Activated naive CD4-positive, alpha-beta T cell treated with anti-CD3 and anti-CD28 coated beads for 36 hours (primary cell): ENCODE data around the gene TEX101. TPM values are rescaled to one million over a fixed set of nuclear protein-coding genes. Genes with fewer than 3 reads are reported as not detected.
"Not testable (repeated sequence)": the region's sequence is repeated elsewhere in the genome, so short reads cannot be mapped to it uniquely, and the experiment has no call there.

ENCODE experiments used
- CTCF ChIA-PET: fragments of 350-600 bp; sonication (Branson Sonifier 250); formaldehyde crosslinking; loops from one replicate; lab custom pipeline; 2021; ENCODE audit warnings: antibody characterized with exemption; lab: Charles Lee
- DNase-seq: peaks from one replicate; pipeline ENCODE4 v3.0.0-alpha.2; 2020
- H3K27ac Mint-ChIP-seq: one replicate; pipeline ENCODE4 v1.8.0; 2021; ENCODE audit warnings: mild to moderate bottlenecking, mixed read lengths
- H3K27me3 Mint-ChIP-seq: one replicate; pipeline ENCODE4 v1.8.0; 2021; ENCODE audit warnings: low read depth, mixed read lengths
- H3K36me3 Mint-ChIP-seq: one replicate; pipeline ENCODE4 v1.8.0; 2021; ENCODE audit warnings: low read depth, mixed read lengths
- H3K4me1 Mint-ChIP-seq: one replicate; pipeline ENCODE4 v1.8.0; 2021; ENCODE audit warnings: low read depth, mixed read lengths
- H3K4me3 Mint-ChIP-seq: one replicate; pipeline ENCODE4 v1.8.0; 2021; ENCODE audit warnings: mild to moderate bottlenecking, moderate library complexity, mixed read lengths
- H3K9me3 Mint-ChIP-seq: one replicate; pipeline ENCODE4 v1.8.0; 2021; ENCODE audit warnings: mixed read lengths
- intact Hi-C: fragments of 100-400 bp; cut with micrococcal nuclease; formaldehyde crosslinking; loops from one replicate; pipeline ENCODE4 v1.15.1; 2023
- total RNA-seq, 2 experiments: library from RNA; stranded (reverse); gene quantifications; one replicate each; pipeline ENCODE4 v1.2.3, GENCODE V29; 2021

Gene TEX101
- total RNA-seq, 2 experiments from 2014 or later: not detected

- intact Hi-C loops: loop anchor here (1.0 kb wide), 1 partner anchor 326 kb away; no protein-coding TSS in a partner anchor
- no peak overlapping the region for H3K4me3 Mint-ChIP-seq
Measured at GRCh38 chr19:43439032-43439708, 24.5 kb downstream of the TEX101 start.

GRCh38 chr19:43439709-43440063 lies 25.0 kb downstream of the TEX101 start:
- CTCF ChIA-PET: interaction anchor here (0.6 to 4.9 kb wide), 9 partner anchors 7 to 352 kb away, joined by 3 to 38 read pairs (median 3); no protein-coding TSS in a partner anchor
- H3K36me3 Mint-ChIP-seq: no peaks in the 10 kb centered on the region
- H3K27me3 Mint-ChIP-seq: no peaks in the 10 kb centered on the region
- no peak overlapping the region for H3K4me3 Mint-ChIP-seq
- H3K4me1 Mint-ChIP-seq: peaks cover 30% of the 10 kb centered on the region
- intact Hi-C loops: loop anchor here (1.0 to 10.0 kb wide), 2 partner anchors 185 to 326 kb away; no protein-coding TSS in a partner anchor
- H3K27ac Mint-ChIP-seq: no peak overlapping the region
- peaks cover 1% of the 10 kb centered on the region for H3K9me3 Mint-ChIP-seq
- DNase-seq: no peak

More at GRCh38 chr19:43439032-43439708, 24.5 kb downstream of the TEX101 start:
- Mint-ChIP-seq H3K36me3 (no peaks in the 10 kb centered on the region), H3K9me3 (peaks cover 1% of the 10 kb centered on the region), H3K4me1 (peaks cover 29% of the 10 kb centered on the region), H3K27ac (peak overlapping the region; percentile 51), H3K27me3 (no peaks in the 10 kb centered on the region)
- peak; percentile 48 for DNase-seq
- CTCF ChIA-PET: interaction anchor here (0.6 to 4.9 kb wide), 10 partner anchors 8 to 351 kb away, joined by 3 to 38 read pairs (median 3); no protein-coding TSS in a partner anchor

GRCh38 chr19:43441716-43442115 lies 27.0 kb downstream of the TEX101 start:
- no peaks in the 10 kb centered on the region for H3K27me3 Mint-ChIP-seq
- peaks cover 32% of the 10 kb centered on the region for H3K4me1 Mint-ChIP-seq
- H3K9me3 Mint-ChIP-seq: peaks cover 1% of the 10 kb centered on the region
- intact Hi-C loops: loop anchor here (10.0 kb wide), 1 partner anchor 183 kb away; no protein-coding TSS in a partner anchor
- no peak for DNase-seq
- no peaks in the 10 kb centered on the region for H3K36me3 Mint-ChIP-seq
- no peak overlapping the region for H3K4me3 Mint-ChIP-seq
- no peak overlapping the region for H3K27ac Mint-ChIP-seq
- CTCF ChIA-PET: interaction anchor here (11.7 kb wide), 1 partner anchor 78 kb away, joined by 230 read pairs; no protein-coding TSS in a partner anchor

GRCh38 chr19:43444091-43444490 lies 29.4 kb downstream of the TEX101 start:
- H3K27ac Mint-ChIP-seq: not testable (repeated sequence)
- intact Hi-C loops: loop anchor here (10.0 kb wide), 1 partner anchor 181 kb away; no protein-coding TSS in a partner anchor

GRCh38 chr19:43444531-43445287 lies 30.0 kb downstream of the TEX101 start:
- CTCF ChIA-PET: interaction anchor here (0.6 to 11.7 kb wide), 5 partner anchors 13 to 80 kb away, joined by 3 to 230 read pairs (median 3); partner anchors contain the start of gene LYPD3

More at GRCh38 chr19:43444091-43444490, 29.4 kb downstream of the TEX101 start:
- H3K27me3 Mint-ChIP-seq, DNase-seq, H3K36me3 Mint-ChIP-seq, H3K4me3 Mint-ChIP-seq, H3K9me3 Mint-ChIP-seq: not testable (repeated sequence)
- CTCF ChIA-PET: interaction anchor here (11.7 kb wide), 1 partner anchor 76 kb away, joined by 230 read pairs; no protein-coding TSS in a partner anchor
- H3K4me1 Mint-ChIP-seq: peaks cover 20% of the 10 kb centered on the region

GRCh38 chr19:43445426-43445825 lies 30.7 kb downstream of the TEX101 start:
- intact Hi-C loops: loop anchor here (5.0 to 10.0 kb wide), 2 partner anchors 179 to 362 kb away; no protein-coding TSS in a partner anchor
- Mint-ChIP-seq H3K9me3 (no peaks in the 10 kb centered on the region), H3K4me1 (peaks cover 15% of the 10 kb centered on the region), H3K27me3 (no peaks in the 10 kb centered on the region), H3K36me3 (no peaks in the 10 kb centered on the region), H3K4me3 (no peak overlapping the region), H3K27ac (no peak overlapping the region)
- CTCF ChIA-PET: interaction anchor here (0.6 to 11.7 kb wide), 9 partner anchors 13 to 342 kb away, joined by 3 to 230 read pairs (median 4); partner anchors contain the start of genes IRGQ, LYPD3 and PHLDB3
- DNase-seq: no peak

More at GRCh38 chr19:43444531-43445287, 30.0 kb downstream of the TEX101 start:
- Mint-ChIP-seq H3K4me3 (no peak overlapping the region), H3K4me1 (peaks cover 15% of the 10 kb centered on the region), H3K36me3 (no peaks in the 10 kb centered on the region), H3K27ac (no peak overlapping the region), H3K9me3 (peaks cover 1% of the 10 kb centered on the region), H3K27me3 (no peaks in the 10 kb centered on the region)
- intact Hi-C loops: loop anchor here (5.0 to 10.0 kb wide), 2 partner anchors 180 to 363 kb away; no protein-coding TSS in a partner anchor
- DNase-seq: no peak

GRCh38 chr19:43446746-43447489 lies 32.2 kb downstream of the TEX101 start:
- H3K4me1 Mint-ChIP-seq: peaks cover 21% of the 10 kb centered on the region

GRCh38 chr19:43447655-43448054 lies 33.0 kb downstream of the TEX101 start:
- H3K9me3 Mint-ChIP-seq: peaks cover 3% of the 10 kb centered on the region
- DNase-seq: no peak
- no peak overlapping the region for H3K27ac Mint-ChIP-seq
- peaks cover 21% of the 10 kb centered on the region for H3K4me1 Mint-ChIP-seq
- H3K4me3 Mint-ChIP-seq: no peak overlapping the region
- H3K36me3 Mint-ChIP-seq: no peaks in the 10 kb centered on the region
- CTCF ChIA-PET: interaction anchor here (0.6 to 11.7 kb wide), 31 partner anchors 9 to 1277 kb away, joined by 3 to 230 read pairs (median 5); partner anchors contain the start of genes ETHE1, IRGQ, LYPD3 and PHLDB3
- intact Hi-C loops: loop anchor here (1.0 to 10.0 kb wide), 6 partner anchors 28 to 360 kb away; partner anchors contain the start of gene PHLDB3
- no peaks in the 10 kb centered on the region for H3K27me3 Mint-ChIP-seq

More at GRCh38 chr19:43446746-43447489, 32.2 kb downstream of the TEX101 start:
- DNase-seq: peak; percentile 89
- H3K36me3 Mint-ChIP-seq: no peaks in the 10 kb centered on the region
- no peaks in the 10 kb centered on the region for H3K9me3 Mint-ChIP-seq
- no peak overlapping the region for H3K4me3 Mint-ChIP-seq
- intact Hi-C loops: loop anchor here (1.0 to 10.0 kb wide), 6 partner anchors 28 to 360 kb away; partner anchors contain the start of gene PHLDB3
- no peak overlapping the region for H3K27ac Mint-ChIP-seq
- CTCF ChIA-PET: interaction anchor here (0.6 to 11.7 kb wide), 33 partner anchors 8 to 298 kb away, joined by 3 to 230 read pairs (median 5); partner anchors contain the start of genes ETHE1, IRGQ, LYPD3 and PHLDB3
- no peaks in the 10 kb centered on the region for H3K27me3 Mint-ChIP-seq

GRCh38 chr19:43450545-43450997 lies 35.9 kb downstream of the TEX101 start:
- no peaks in the 10 kb centered on the region for H3K27me3 Mint-ChIP-seq
- H3K36me3 Mint-ChIP-seq: no peaks in the 10 kb centered on the region
- CTCF ChIA-PET: interaction anchor here (11.7 kb wide), 1 partner anchor 70 kb away, joined by 230 read pairs; no protein-coding TSS in a partner anchor
- no peak overlapping the region for H3K27ac Mint-ChIP-seq
- peaks cover 4% of the 10 kb centered on the region for H3K9me3 Mint-ChIP-seq
- no peak overlapping the region for H3K4me3 Mint-ChIP-seq
- intact Hi-C loops: no loop called here
- H3K4me1 Mint-ChIP-seq: peaks cover 16% of the 10 kb centered on the region
- DNase-seq: no peak

- Mint-ChIP-seq H3K4me1 (peaks cover 6% of the 10 kb centered on the region), H3K36me3 (no peaks in the 10 kb centered on the region), H3K27me3 (no peaks in the 10 kb centered on the region), H3K4me3 (no peak overlapping the region), H3K27ac (no peak overlapping the region), H3K9me3 (peaks cover 4% of the 10 kb centered on the region)
- intact Hi-C loops: no loop called here
- no peak for DNase-seq
- CTCF ChIA-PET: interaction anchor here (0.8 to 11.7 kb wide), 2 partner anchors 9 to 68 kb away, joined by 3 to 230 read pairs; no protein-coding TSS in a partner anchor
Measured at GRCh38 chr19:43452582-43452981, 37.9 kb downstream of the TEX101 start.

GRCh38 chr19:43454031-43454430 lies 39.3 kb downstream of the TEX101 start:
- Mint-ChIP-seq H3K27ac (no peak overlapping the region), H3K27me3 (no peaks in the 10 kb centered on the region), H3K4me1 (peaks cover 8% of the 10 kb centered on the region), H3K36me3 (no peaks in the 10 kb centered on the region), H3K4me3 (no peak overlapping the region), H3K9me3 (peaks cover 4% of the 10 kb centered on the region)
- CTCF ChIA-PET: interaction anchor here (1.6 kb wide), 1 partner anchor 65 kb away, joined by 4 read pairs; no protein-coding TSS in a partner anchor
- DNase-seq: no peak
- intact Hi-C loops: no loop called here
